Activated B cell treated with CpG ODN at 0.5 μM for 24 hours (primary cell): ENCODE measurements around the gene COA1. TPM values are rescaled to one million over a fixed set of nuclear protein-coding genes. Genes with fewer than 3 reads are reported as not detected.
"Not testable (repeated sequence)": the region's sequence is repeated elsewhere in the genome, so short reads cannot be mapped to it uniquely, and the experiment has no call there.

Experiments
- ATAC-seq: fragments of 200-7000 bp; cut with Tn5 transposase; one replicate; pipeline ENCODE4 v1.10.0; 2021; ENCODE audit warnings: low read depth, mild to moderate bottlenecking, moderate library complexity
- CTCF ChIA-PET: fragments of 350-600 bp; sonication (Branson Sonifier 250); formaldehyde crosslinking; loops from one replicate; lab custom pipeline; 2021; ENCODE audit warnings: antibody characterized with exemption; lab: Charles Lee
- POLR2A ChIA-PET: fragments of 350-600 bp; sonication (Branson Sonifier 250); formaldehyde crosslinking; loops from one replicate; lab custom pipeline; 2021; ENCODE audit warnings: antibody characterized with exemption; lab: Charles Lee
- DNase-seq: peaks from one replicate; pipeline ENCODE4 v3.0.0; 2022
- H3K27ac Mint-ChIP-seq: one replicate; pipeline ENCODE4 v1.8.0; 2020; ENCODE audit warnings: mixed read lengths
- H3K27me3 Mint-ChIP-seq: one replicate; pipeline ENCODE4 v1.8.0; 2021; ENCODE audit warnings: mixed read lengths
- H3K36me3 Mint-ChIP-seq: one replicate; pipeline ENCODE4 v1.8.0; 2021; ENCODE audit warnings: low read depth, mixed read lengths
- H3K4me1 Mint-ChIP-seq: one replicate; pipeline ENCODE4 v1.8.0; 2021; ENCODE audit warnings: mixed read lengths
- H3K4me3 Mint-ChIP-seq: one replicate; pipeline ENCODE4 v1.8.0; 2020; ENCODE audit warnings: mild to moderate bottlenecking, mixed read lengths
- H3K9me3 Mint-ChIP-seq: one replicate; pipeline ENCODE4 v1.8.0; 2020; ENCODE audit warnings: mixed read lengths
- CTCF ChIP-seq: fragments of 200-600 bp; IDR thresholded peaks from one replicate; pipeline ENCODE4 v1.8.0; 2022; ENCODE audit warnings: antibody characterized with exemption, mild to moderate bottlenecking
- intact Hi-C: fragments of 100-400 bp; cut with micrococcal nuclease; formaldehyde crosslinking; loops from one replicate; pipeline ENCODE4 v1.15.1; 2024
- total RNA-seq: library from RNA; stranded (reverse); gene quantifications from 2 replicates; pipeline ENCODE4 v1.2.3, GENCODE V29; 2022

Gene COA1
- total RNA-seq, 1 donor from 2014 or later = 56.9 TPM

- ChIA-PET POLR2A (interaction anchor here (1.0 to 1.2 kb wide), 2 partner anchors 11 to 15 kb away, joined by 3 to 4 read pairs; no protein-coding TSS in a partner anchor), CTCF (interaction anchor here (0.6 to 3.2 kb wide), 3 partner anchors 20 to 67 kb away, joined by 3 to 15 read pairs (median 3); partner anchors contain the start of gene STK17A)
- peaks cover 75% of the 10 kb centered on the region for H3K4me1 Mint-ChIP-seq
- H3K9me3 Mint-ChIP-seq = no peaks in the 10 kb centered on the region
- H3K36me3 Mint-ChIP-seq = peaks cover 91% of the 10 kb centered on the region
- H3K4me3 Mint-ChIP-seq = no peak overlapping the region
- H3K27me3 Mint-ChIP-seq = no peaks in the 10 kb centered on the region
- TF ChIP-seq CTCF = no peak
- peak overlapping the region; percentile 42 for H3K27ac Mint-ChIP-seq
- intact Hi-C loops = no loop called here
- DNase-seq (no peak), ATAC-seq (no peak)
These were observed 96.6 kb downstream of the COA1 start for GRCh38 chr7:43632746-43633145.

- no peak for DNase-seq
These were observed 97.8 kb downstream of the COA1 start for GRCh38 chr7:43631559-43631958.

GRCh38 chr7:43630482-43630881, 98.8 kb downstream of the COA1 start:
- no peaks in the 10 kb centered on the region for H3K9me3 Mint-ChIP-seq
- H3K27ac Mint-ChIP-seq = peak overlapping the region; percentile 70
- ChIA-PET POLR2A (interaction anchor here (1.0 to 3.9 kb wide), 4 partner anchors 17 to 48 kb away, joined by 3 to 15 read pairs (median 4); partner anchors contain the start of gene STK17A), CTCF (interaction anchor here (1.0 to 5.9 kb wide), 3 partner anchors 15 to 69 kb away, joined by 3 to 43 read pairs (median 3); partner anchors contain the start of gene STK17A)
- no peak for ATAC-seq
- no peak overlapping the region for H3K4me3 Mint-ChIP-seq
- no peaks in the 10 kb centered on the region for H3K27me3 Mint-ChIP-seq
- no peak for DNase-seq
- no peak for TF ChIP-seq CTCF
- H3K36me3 Mint-ChIP-seq = peaks cover 92% of the 10 kb centered on the region
- intact Hi-C loops = no loop called here
- peaks cover 78% of the 10 kb centered on the region for H3K4me1 Mint-ChIP-seq

More at GRCh38 chr7:43631559-43631958, 97.8 kb downstream of the COA1 start:
- H3K27me3 Mint-ChIP-seq = no peaks in the 10 kb centered on the region
- no peak overlapping the region for H3K4me3 Mint-ChIP-seq
- TF ChIP-seq CTCF = no peak
- H3K9me3 Mint-ChIP-seq = no peaks in the 10 kb centered on the region
- peaks cover 91% of the 10 kb centered on the region for H3K36me3 Mint-ChIP-seq
- H3K27ac Mint-ChIP-seq = peak overlapping the region; percentile 70
- H3K4me1 Mint-ChIP-seq = peaks cover 75% of the 10 kb centered on the region
- ChIA-PET POLR2A (interaction anchor here (0.8 to 3.9 kb wide), 3 partner anchors 14 to 40 kb away, joined by 3 to 15 read pairs (median 5); no protein-coding TSS in a partner anchor), CTCF (interaction anchor here (1.0 kb wide), 1 partner anchor 49 kb away, joined by 4 read pairs; the partner anchor contains the start of gene STK17A)
- intact Hi-C loops = no loop called here
- ATAC-seq = no peak

GRCh38 chr7:43629857-43630256, 99.5 kb downstream of the COA1 start:
- H3K4me1 Mint-ChIP-seq = peaks cover 81% of the 10 kb centered on the region
- POLR2A ChIA-PET = interaction anchor here (1.0 to 3.9 kb wide), 3 partner anchors 18 to 47 kb away, joined by 3 to 15 read pairs (median 5); partner anchors contain the start of gene STK17A
- intact Hi-C loops = no loop called here
- CTCF ChIA-PET = interaction anchor here (1.0 to 5.9 kb wide), 3 partner anchors 16 to 69 kb away, joined by 3 to 43 read pairs (median 3); partner anchors contain the start of gene STK17A
- H3K4me3 Mint-ChIP-seq = no peak overlapping the region
- H3K27ac Mint-ChIP-seq = no peak overlapping the region
- H3K27me3 Mint-ChIP-seq = no peaks in the 10 kb centered on the region
- no peak for DNase-seq
- no peak for ATAC-seq
- no peak for TF ChIP-seq CTCF
- peaks cover 93% of the 10 kb centered on the region for H3K36me3 Mint-ChIP-seq
- H3K9me3 Mint-ChIP-seq = no peaks in the 10 kb centered on the region

- ATAC-seq = no peak
- peak overlapping the region; percentile 80 for H3K27ac Mint-ChIP-seq
- H3K27me3 Mint-ChIP-seq = no peaks in the 10 kb centered on the region
- no peak for DNase-seq
- ChIA-PET POLR2A (interaction anchor here (1.3 to 3.9 kb wide), 2 partner anchors 21 to 46 kb away, joined by 3 to 15 read pairs; partner anchors contain the start of gene STK17A), CTCF (interaction anchor here (5.9 kb wide), 1 partner anchor 46 kb away, joined by 43 read pairs; the partner anchor contains the start of gene STK17A)
- peaks cover 95% of the 10 kb centered on the region for H3K36me3 Mint-ChIP-seq
- H3K9me3 Mint-ChIP-seq = no peaks in the 10 kb centered on the region
- no peak overlapping the region for H3K4me3 Mint-ChIP-seq
- TF ChIP-seq CTCF = no peak
- H3K4me1 Mint-ChIP-seq = peaks cover 86% of the 10 kb centered on the region
- intact Hi-C loops = no loop called here
These were observed 100.9 kb downstream of the COA1 start for GRCh38 chr7:43628431-43628830.

- CTCF ChIA-PET = interaction anchor here (0.6 to 5.9 kb wide), 3 partner anchors 16 to 72 kb away, joined by 3 to 43 read pairs (median 13); partner anchors contain the start of gene STK17A
- not testable (repeated sequence) for ATAC-seq, DNase-seq, H3K27me3 Mint-ChIP-seq, H3K9me3 Mint-ChIP-seq, H3K4me3 Mint-ChIP-seq
- intact Hi-C loops = loop anchor here (2.0 kb wide), 1 partner anchor 73 kb away; no protein-coding TSS in a partner anchor
- POLR2A ChIA-PET = interaction anchor here (1.3 to 2.8 kb wide), 2 partner anchors 21 to 45 kb away, joined by 3 to 27 read pairs; partner anchors contain the start of gene STK17A
- H3K36me3 Mint-ChIP-seq = peaks cover 93% of the 10 kb centered on the region
- H3K27ac Mint-ChIP-seq = peak overlapping the region; percentile 18
- H3K4me1 Mint-ChIP-seq = peaks cover 85% of the 10 kb centered on the region
These were observed 101.5 kb downstream of the COA1 start for GRCh38 chr7:43627798-43628197.
